Prostate gland (tissue), 2 donors: Measurements from ENCODE around the gene NPFFR1. TPM values are rescaled to one million over a fixed set of nuclear protein-coding genes. Genes with fewer than 3 reads are reported as not detected.
A peak's percentile ranks its signal among the peaks of the same experiment; 100 is the strongest.

ENCODE experiments used
- DNase-seq: peaks from one replicate; pipeline ENCODE4 v3.0.0-alpha.2; 2019; ENCODE audit warnings: low spot score
- H3K27ac ChIP-seq, 2 donors: fragments of 200-600 bp; sonication (generic); 2 replicates each; pipeline ENCODE4 v1.5.1; 2017 to 2019
- H3K27me3 ChIP-seq: fragments of 200-600 bp; sonication (generic); replicated peaks from 2 replicates; pipeline ENCODE4 v1.5.1; 2019; ENCODE audit not compliant: insufficient read depth
- H3K36me3 ChIP-seq, 2 donors: fragments of 200-600 bp; sonication (generic); 1 replicate in 1 of 2; 2 replicates in 1 of 2; pipeline versions ENCODE4 v1.5.1 to v1.8.1; 2017 to 2019
- H3K4me1 ChIP-seq: fragments of 200-600 bp; sonication (generic); replicated peaks from 2 replicates; pipeline ENCODE4 v1.5.1; 2019
- H3K4me3 ChIP-seq, 2 donors: fragments of 200-600 bp; sonication (generic); 2 replicates each; pipeline ENCODE4 v1.5.1; 2017 to 2019
- H3K9me3 ChIP-seq: fragments of 200-600 bp; sonication (generic); 2 replicates; pipeline ENCODE4 v1.5.1; 2017
- CTCF ChIP-seq, 4 experiments: fragments of 200-600 bp in 2 of 4; fragments of 450-650 bp in 2 of 4; sonication (generic) in 2 of 4; IDR thresholded peaks; 1 replicate in 3 of 4; 2 replicates in 1 of 4; pipeline ENCODE4 v1.5.1; 2016 to 2019; ENCODE audit warnings: antibody characterized with exemption in 4 of 4, mild to moderate bottlenecking in 2 of 4, moderate library complexity in 2 of 4
- POLR2A ChIP-seq: fragments of 450-650 bp; IDR thresholded peaks from one replicate; pipeline ENCODE4 v1.6.1; 2016; ENCODE audit warnings: antibody characterized with exemption, mild to moderate bottlenecking
- POLR2AphosphoS5 ChIP-seq: sonication (generic); formaldehyde crosslinking; IDR thresholded peaks from one replicate; pipeline ENCODE4 v1.6.1; 2017; ENCODE audit warnings: antibody characterized with exemption
- WGBS: methylation state at CpG from one replicate; pipeline ENCODE4 v1.1.5; 2018; 5-methylcytosine and 5-hydroxymethylcytosine counted together
- intact Hi-C: fragments of 100-400 bp; cut with DNase I; formaldehyde crosslinking; loops from one replicate; pipeline ENCODE4 v1.14.2; 2022
- total RNA-seq, 2 donors: library from RNA; depleted of rRNA; stranded (reverse); fragments of >200 nt; gene quantifications; one replicate each; pipeline ENCODE4 v1.1.0, GENCODE V29; 2016

Gene NPFFR1
- total RNA-seq, 2 donors from 2014 or later: under 0.01 to 1.1 TPM

- H3K4me1 ChIP-seq: no peaks in the 10 kb centered on the region
- no peak overlapping the region for H3K4me3 ChIP-seq
- TF ChIP-seq POLR2A (no peak), POLR2AphosphoS5 (peak; percentile 11), CTCF (IDR thresholded peaks at IDR 0.05) (peak in 1 of 4 experiments; percentile 7)
- WGBS: 56% methylated on average over 3 of the region's 3 CpGs
- intact Hi-C loops: loop anchor here (10.0 kb wide), 1 partner anchor 312 kb away; no protein-coding TSS in a partner anchor
- no peak overlapping the region for H3K27ac ChIP-seq
- no peaks in the 10 kb centered on the region for H3K36me3 ChIP-seq
- H3K27me3 ChIP-seq: no peaks in the 10 kb centered on the region
- peak; percentile 43 for DNase-seq
- H3K9me3 ChIP-seq: no peaks in the 10 kb centered on the region
Measured at GRCh38 chr10:70222340-70222794, 61.4 kb downstream of the NPFFR1 start.

GRCh38 chr10:70221030-70221429 lies 62.8 kb downstream of the NPFFR1 start:
- no peak for DNase-seq
- H3K36me3 ChIP-seq: no peaks in the 10 kb centered on the region
- no peak overlapping the region for H3K4me3 ChIP-seq
- H3K27ac ChIP-seq: no peak overlapping the region
- 55% methylated on average over 1 of the region's 1 CpG for WGBS
- no peak for TF ChIP-seq POLR2AphosphoS5
- TF ChIP-seq POLR2A: no peak
- TF ChIP-seq CTCF (IDR thresholded peaks at IDR 0.05): no peak
- no peaks in the 10 kb centered on the region for H3K9me3 ChIP-seq
- no peaks in the 10 kb centered on the region for H3K27me3 ChIP-seq
- intact Hi-C loops: loop anchor here (1.0 to 10.0 kb wide), 2 partner anchors 143 to 314 kb away; no protein-coding TSS in a partner anchor
- H3K4me1 ChIP-seq: no peaks in the 10 kb centered on the region

GRCh38 chr10:70212879-70213278 lies 70.9 kb downstream of the NPFFR1 start:
- intact Hi-C loops: loop anchor here (10.0 kb wide), 1 partner anchor 542 kb away; no protein-coding TSS in a partner anchor
- no peak for TF ChIP-seq POLR2AphosphoS5
- Histone ChIP-seq H3K4me3 (no peak overlapping the region), H3K36me3 (no peaks in the 10 kb centered on the region), H3K9me3 (no peaks in the 10 kb centered on the region), H3K27ac (no peak overlapping the region), H3K27me3 (no peaks in the 10 kb centered on the region), H3K4me1 (no peaks in the 10 kb centered on the region)
- no peak for DNase-seq
- 100% methylated on average over 1 of the region's 1 CpG for WGBS

- intact Hi-C loops: loop anchor here (10.0 kb wide), 1 partner anchor 543 kb away; no protein-coding TSS in a partner anchor
- Histone ChIP-seq H3K27ac (no peak overlapping the region), H3K4me3 (no peak overlapping the region), H3K36me3 (no peaks in the 10 kb centered on the region), H3K4me1 (no peaks in the 10 kb centered on the region), H3K27me3 (no peaks in the 10 kb centered on the region), H3K9me3 (no peaks in the 10 kb centered on the region)
- TF ChIP-seq CTCF (IDR thresholded peaks at IDR 0.05) (no peak), POLR2A (no peak), POLR2AphosphoS5 (no peak)
- DNase-seq: no peak
Measured at GRCh38 chr10:70212277-70212676, 71.5 kb downstream of the NPFFR1 start.

DNA sequence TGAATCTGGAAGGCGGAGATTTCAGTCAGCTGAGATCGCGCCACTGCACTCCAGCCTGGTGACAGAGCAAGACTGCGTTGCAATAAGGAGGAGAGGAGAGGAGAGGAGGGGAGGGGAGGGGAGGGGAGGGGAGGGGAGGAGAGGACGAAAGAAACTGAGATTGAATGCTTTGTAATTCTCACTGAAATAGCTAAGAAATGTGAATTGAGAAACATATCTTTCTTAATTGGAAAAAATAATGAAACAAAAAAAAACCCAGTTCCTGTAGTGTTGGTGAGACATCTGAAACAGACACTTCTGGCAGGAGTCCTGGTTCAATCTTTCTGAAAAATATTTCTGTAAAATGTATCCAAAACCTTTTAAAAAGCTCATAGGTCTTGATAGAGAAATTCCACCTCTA lies 77.0 kb downstream of the NPFFR1 start:
- Histone ChIP-seq H3K36me3 (peaks cover 0 to 6% of the 10 kb centered on the region in 2 donors), H3K27ac (no peak overlapping the region), H3K4me3 (no peak overlapping the region), H3K9me3 (no peaks in the 10 kb centered on the region), H3K4me1 (no peaks in the 10 kb centered on the region), H3K27me3 (no peaks in the 10 kb centered on the region)
- 90% methylated on average over 5 of the region's 5 CpGs for WGBS
- TF ChIP-seq POLR2A: no peak
- no peak for TF ChIP-seq CTCF (IDR thresholded peaks at IDR 0.05)
- no peak for TF ChIP-seq POLR2AphosphoS5
- intact Hi-C loops: no loop called here
- no peak for DNase-seq
